Left ventricle myocardium inferior (tissue), 1 donor: ENCODE data around the gene IL36RN. TPM values are rescaled to one million over a fixed set of nuclear protein-coding genes. Genes with fewer than 3 reads are reported as not detected.

Experiments
- DNase-seq: peaks from one replicate; pipeline ENCODE4 v3.0.0-alpha.2; 2020
- H3K27ac ChIP-seq: fragments of 200-600 bp; replicated peaks from 2 replicates; pipeline ENCODE4 v1.8.0; 2021
- H3K27me3 ChIP-seq: fragments of 200-600 bp; 2 replicates; pipeline ENCODE4 v1.8.0; 2021; ENCODE audit warnings: low read depth
- H3K36me3 ChIP-seq: fragments of 200-600 bp; 2 replicates; pipeline ENCODE4 v1.8.0; 2021
- H3K4me1 ChIP-seq: fragments of 200-600 bp; 2 replicates; pipeline ENCODE4 v1.8.0; 2021
- H3K4me3 ChIP-seq: fragments of 200-600 bp; 2 replicates; pipeline ENCODE4 v1.8.0; 2021; ENCODE audit warnings: mild to moderate bottlenecking, moderate library complexity
- H3K9me3 ChIP-seq: fragments of 200-600 bp; replicated peaks from 2 replicates; pipeline ENCODE4 v1.8.0; 2021
- intact Hi-C: fragments of 100-400 bp; cut with micrococcal nuclease; formaldehyde crosslinking; loops from one replicate; pipeline ENCODE4 v1.11.0; 2022
- total RNA-seq: library from RNA; stranded (reverse); fragmentation: NEBNext Ultra II Directional; extraction: Animal tissue kit (Norgen Biotek cat#: 25700); gene quantifications from one replicate; pipeline ENCODE4 v1.2.1, GENCODE V29; 2021
- TF ChIP-seq, protein P1 (sequence below): fragments of 200-600 bp; IDR thresholded peaks from 2 replicates; pipeline ENCODE4 v1.8.0; 2021; ENCODE audit warnings: antibody characterized with exemption, mild to moderate bottlenecking, borderline replicate concordance
- donor health status: DM: no; HTN: yes; CAD: no; lungs with severe emphysema.

The IL36RN gene
- total RNA-seq, 1 donor from 2014 or later, result not detected

DNA sequence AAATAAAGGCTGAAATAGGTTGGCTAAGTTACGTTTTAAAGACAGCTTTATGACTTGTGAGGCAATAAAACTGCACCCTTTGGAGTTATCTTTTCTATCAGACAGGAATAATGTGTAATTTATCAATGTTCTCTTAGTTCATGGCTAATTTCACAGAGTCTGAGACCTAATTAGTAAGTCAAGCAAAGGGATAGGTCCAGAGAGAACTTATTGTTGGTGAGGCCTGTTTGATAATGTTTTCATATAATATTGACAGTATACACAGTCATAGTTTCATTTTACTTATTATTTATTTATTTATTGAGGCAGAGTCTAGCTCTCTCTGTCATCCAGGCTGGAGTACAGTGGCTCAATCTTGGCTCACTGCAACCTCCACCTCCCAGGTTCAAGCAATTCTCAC, 1.9 kb upstream of the IL36RN start:
- intact Hi-C loops, result no loop called here
- no peak overlapping the region for H3K27ac ChIP-seq
- TF ChIP-seq, protein P1, sequence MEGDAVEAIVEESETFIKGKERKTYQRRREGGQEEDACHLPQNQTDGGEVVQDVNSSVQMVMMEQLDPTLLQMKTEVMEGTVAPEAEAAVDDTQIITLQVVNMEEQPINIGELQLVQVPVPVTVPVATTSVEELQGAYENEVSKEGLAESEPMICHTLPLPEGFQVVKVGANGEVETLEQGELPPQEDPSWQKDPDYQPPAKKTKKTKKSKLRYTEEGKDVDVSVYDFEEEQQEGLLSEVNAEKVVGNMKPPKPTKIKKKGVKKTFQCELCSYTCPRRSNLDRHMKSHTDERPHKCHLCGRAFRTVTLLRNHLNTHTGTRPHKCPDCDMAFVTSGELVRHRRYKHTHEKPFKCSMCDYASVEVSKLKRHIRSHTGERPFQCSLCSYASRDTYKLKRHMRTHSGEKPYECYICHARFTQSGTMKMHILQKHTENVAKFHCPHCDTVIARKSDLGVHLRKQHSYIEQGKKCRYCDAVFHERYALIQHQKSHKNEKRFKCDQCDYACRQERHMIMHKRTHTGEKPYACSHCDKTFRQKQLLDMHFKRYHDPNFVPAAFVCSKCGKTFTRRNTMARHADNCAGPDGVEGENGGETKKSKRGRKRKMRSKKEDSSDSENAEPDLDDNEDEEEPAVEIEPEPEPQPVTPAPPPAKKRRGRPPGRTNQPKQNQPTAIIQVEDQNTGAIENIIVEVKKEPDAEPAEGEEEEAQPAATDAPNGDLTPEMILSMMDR, result no peak
- H3K27me3 ChIP-seq, result peaks cover 25% of the 10 kb centered on the region
- no peak overlapping the region for H3K4me3 ChIP-seq
- peaks cover 20% of the 10 kb centered on the region for H3K9me3 ChIP-seq
- H3K4me1 ChIP-seq, result no peaks in the 10 kb centered on the region
- DNase-seq, result no peak
- H3K36me3 ChIP-seq, result no peaks in the 10 kb centered on the region

DNA sequence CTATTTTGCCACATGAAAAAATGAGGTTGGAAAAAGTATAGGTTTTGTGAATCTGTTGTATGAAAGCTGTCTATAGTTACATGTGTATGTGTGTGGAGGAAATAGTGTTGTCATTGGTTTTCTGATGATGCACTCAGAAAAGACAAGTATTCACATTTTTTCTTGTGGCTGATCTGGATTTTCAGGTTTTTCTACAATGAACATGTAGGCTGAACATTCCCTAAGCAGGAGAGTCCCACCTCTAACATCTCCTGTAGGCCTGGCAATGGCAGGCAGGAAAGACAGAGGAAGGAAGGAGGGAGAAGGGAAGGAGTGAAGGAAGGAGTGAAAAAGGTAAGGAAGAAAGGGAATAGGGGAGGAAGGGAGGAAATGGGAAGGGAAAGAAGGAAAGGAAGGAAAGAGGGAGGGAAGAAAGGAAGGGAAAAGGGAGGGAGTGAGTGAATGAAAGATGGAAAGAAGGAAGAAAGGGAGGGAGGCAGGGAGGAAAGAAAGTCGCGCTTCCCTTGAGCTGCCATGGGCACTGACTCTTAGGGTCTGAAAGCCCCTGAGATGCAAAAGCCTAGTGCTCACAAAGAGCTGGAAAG, 495 bp upstream of the IL36RN start:
- no peak overlapping the region for H3K4me3 ChIP-seq
- peaks cover 20% of the 10 kb centered on the region for H3K9me3 ChIP-seq
- TF ChIP-seq, protein P1, result no peak
- H3K4me1 ChIP-seq, result no peaks in the 10 kb centered on the region
- no peak overlapping the region for H3K27ac ChIP-seq
- DNase-seq, result no peak
- intact Hi-C loops, result no loop called here
- H3K36me3 ChIP-seq, result no peaks in the 10 kb centered on the region
- H3K27me3 ChIP-seq, result peaks cover 31% of the 10 kb centered on the region

DNA sequence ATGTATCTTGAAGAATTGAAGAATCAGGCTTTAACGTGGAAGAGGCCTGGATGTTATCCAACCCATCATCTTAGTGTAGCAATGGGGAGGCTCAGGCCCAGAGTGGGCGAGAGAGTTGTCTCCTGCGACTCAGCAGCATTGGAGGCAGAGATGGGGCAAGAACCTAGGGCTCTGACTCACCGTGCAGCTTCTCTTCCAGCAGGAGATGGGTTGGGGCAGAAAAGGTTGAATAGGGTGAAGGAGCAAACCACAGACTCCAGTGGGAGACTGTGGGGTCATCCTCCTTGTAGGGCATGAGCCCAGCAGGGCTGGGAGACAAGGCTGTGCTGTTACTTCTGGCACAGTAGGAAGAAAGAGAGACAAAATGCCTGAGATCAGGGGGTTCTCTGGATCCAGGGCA, 1.4 kb downstream of the IL36RN start:
- TF ChIP-seq, protein P1, result no peak
- intact Hi-C loops, result no loop called here
- Histone ChIP-seq H3K36me3 (no peaks in the 10 kb centered on the region), H3K4me3 (no peak overlapping the region), H3K4me1 (no peaks in the 10 kb centered on the region), H3K9me3 (peaks cover 9% of the 10 kb centered on the region), H3K27ac (no peak overlapping the region), H3K27me3 (peaks cover 40% of the 10 kb centered on the region)
- no peak for DNase-seq

DNA sequence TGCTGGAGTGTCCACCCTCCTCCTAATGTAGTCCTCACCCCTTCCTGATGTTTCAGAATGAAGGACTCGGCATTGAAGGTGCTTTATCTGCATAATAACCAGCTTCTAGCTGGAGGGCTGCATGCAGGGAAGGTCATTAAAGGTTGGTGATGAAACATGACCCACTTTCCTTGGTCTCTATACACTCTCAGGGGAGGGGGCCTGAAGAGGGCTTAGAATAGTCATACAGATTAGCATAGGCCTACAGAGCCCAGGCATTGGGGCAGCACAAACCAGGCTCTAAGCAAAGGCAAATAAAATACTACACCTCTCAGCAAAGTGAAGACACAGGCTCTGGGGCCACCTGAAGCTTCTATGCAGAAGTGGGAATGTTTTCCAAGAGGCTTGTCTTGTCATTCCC, 1.8 kb downstream of the IL36RN start:
- intact Hi-C loops, result no loop called here
- H3K9me3 ChIP-seq, result peaks cover 5% of the 10 kb centered on the region
- H3K27me3 ChIP-seq, result peaks cover 40% of the 10 kb centered on the region
- no peaks in the 10 kb centered on the region for H3K36me3 ChIP-seq
- no peaks in the 10 kb centered on the region for H3K4me1 ChIP-seq
- H3K27ac ChIP-seq, result no peak overlapping the region
- TF ChIP-seq, protein P1, result no peak
- no peak overlapping the region for H3K4me3 ChIP-seq
- no peak for DNase-seq

DNA sequence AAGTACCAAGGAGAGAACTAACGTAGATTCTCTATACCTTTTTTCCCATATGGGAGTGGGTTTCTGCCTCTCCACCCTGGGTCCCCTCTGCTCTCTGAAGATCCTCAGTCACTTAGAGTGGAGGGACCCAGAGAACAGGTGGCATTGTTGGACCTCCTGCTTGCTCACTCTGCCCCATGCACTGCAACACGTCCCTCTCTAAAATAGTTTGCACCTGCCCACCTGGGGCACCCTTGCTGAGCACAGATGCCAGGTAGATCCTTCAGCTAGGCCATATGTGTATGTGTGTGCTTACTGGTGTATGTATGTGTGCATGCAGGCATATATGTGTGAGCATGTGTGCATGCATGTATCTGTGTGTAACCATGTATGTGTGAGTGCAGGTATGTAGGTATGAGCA, 2.2 kb downstream of the IL36RN start:
- Histone ChIP-seq H3K27me3 (peaks cover 45% of the 10 kb centered on the region), H3K36me3 (no peaks in the 10 kb centered on the region), H3K9me3 (peaks cover under 1% of the 10 kb centered on the region), H3K4me3 (no peak overlapping the region), H3K4me1 (no peaks in the 10 kb centered on the region), H3K27ac (no peak overlapping the region)
- no peak for DNase-seq
- TF ChIP-seq, protein P1, result no peak
- intact Hi-C loops, result no loop called here
